HG02798 (cell line): ENCODE data around the gene EXOC4.

Source experiments
- ATAC-seq: cut with Tn5 transposase; IDR thresholded peaks from one replicate; pipeline ENCODE4 v1.9.1; 2021; ENCODE audit warnings: mild to moderate bottlenecking; ENCODE audit not compliant: unreplicated experiment, poor library complexity

EXOC4 gene

GRCh38 chr7:133682364-133683181 is 429.7 kb downstream of the EXOC4 start:
- ATAC-seq = no peak

GRCh38 chr7:133683182-133683454 is 430.2 kb downstream of the EXOC4 start:
- ATAC-seq = no peak

GRCh38 chr7:133688483-133689239 is 435.8 kb downstream of the EXOC4 start:
- no peak for ATAC-seq

- no peak for ATAC-seq
Measured at GRCh38 chr7:133690740-133691139, 437.9 kb downstream of the EXOC4 start.

- ATAC-seq = no peak
Measured at GRCh38 chr7:133691727-133692610, 439.1 kb downstream of the EXOC4 start.

- no peak for ATAC-seq
Measured at GRCh38 chr7:133693281-133693680, 440.4 kb downstream of the EXOC4 start.

GRCh38 chr7:133696056-133696455 is 443.2 kb downstream of the EXOC4 start:
- ATAC-seq = no peak

GRCh38 chr7:133697585-133697984 is 444.7 kb downstream of the EXOC4 start:
- ATAC-seq = no peak

- ATAC-seq = no peak
Measured at GRCh38 chr7:133698127-133698526, 445.2 kb downstream of the EXOC4 start.

- ATAC-seq = no peak
Measured at GRCh38 chr7:133699386-133699785, 446.5 kb downstream of the EXOC4 start.

- no peak for ATAC-seq
Measured at GRCh38 chr7:133702078-133702477, 449.2 kb downstream of the EXOC4 start.

- ATAC-seq = no peak
Measured at GRCh38 chr7:133702960-133703359, 450.1 kb downstream of the EXOC4 start.

GRCh38 chr7:133703547-133703946 is 450.7 kb downstream of the EXOC4 start:
- no peak for ATAC-seq

GRCh38 chr7:133704453-133704852 is 451.6 kb downstream of the EXOC4 start:
- no peak for ATAC-seq

GRCh38 chr7:133705596-133705995 is 452.7 kb downstream of the EXOC4 start:
- no peak for ATAC-seq

GRCh38 chr7:133706016-133706415 is 453.1 kb downstream of the EXOC4 start:
- no peak for ATAC-seq

- ATAC-seq = no peak
Measured at GRCh38 chr7:133709036-133709880, 456.4 kb downstream of the EXOC4 start.

GRCh38 chr7:133712544-133712943 is 459.7 kb downstream of the EXOC4 start:
- no peak for ATAC-seq

GRCh38 chr7:133714654-133715053 is 461.8 kb downstream of the EXOC4 start:
- ATAC-seq = no peak

GRCh38 chr7:133718131-133718530 is 465.3 kb downstream of the EXOC4 start:
- ATAC-seq = no peak
